Measurements from ENCODE around the gene ENC1.

Gene ENC1

DNA sequence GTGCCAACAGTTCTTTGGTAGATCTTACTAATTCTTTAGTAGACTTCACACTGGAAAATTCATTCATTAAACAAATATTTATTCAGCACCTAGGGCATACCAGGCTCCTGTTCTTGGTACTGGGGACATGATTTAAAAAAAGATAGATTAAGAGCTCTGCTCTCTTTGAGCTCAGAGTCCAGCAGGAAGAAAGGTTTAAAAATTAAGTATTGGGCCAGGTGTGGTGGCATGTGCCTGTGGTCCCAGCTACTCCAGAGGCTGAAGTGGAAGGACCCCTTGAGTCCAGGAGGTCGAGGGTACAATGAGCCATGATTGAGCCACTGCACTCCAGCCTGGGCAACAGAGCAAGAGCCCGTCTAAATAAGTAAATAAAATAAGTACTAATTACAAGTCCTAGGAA is 41.4 kb downstream of the ENC1 start:
- no peak for DNase-seq

DNA sequence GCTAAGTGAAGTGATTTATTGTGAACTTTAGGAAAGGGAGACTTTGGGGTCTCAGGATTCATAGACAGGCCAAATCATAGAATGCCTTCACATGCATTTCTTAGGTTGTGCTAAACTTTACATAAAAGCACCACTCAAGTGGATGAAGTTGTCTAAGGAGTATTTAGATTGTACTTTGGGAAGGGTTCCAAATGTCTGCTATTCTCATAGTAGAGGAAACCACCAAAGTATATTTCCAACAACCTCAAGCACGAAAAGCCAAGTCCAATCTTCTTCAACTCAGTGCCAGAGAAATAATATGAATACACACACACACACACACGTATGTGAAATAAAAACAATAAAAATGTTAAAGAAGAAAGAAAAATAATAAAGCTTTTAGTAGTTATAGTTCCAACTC is 41.8 kb downstream of the ENC1 start:
- DNase-seq, result no peak

DNA sequence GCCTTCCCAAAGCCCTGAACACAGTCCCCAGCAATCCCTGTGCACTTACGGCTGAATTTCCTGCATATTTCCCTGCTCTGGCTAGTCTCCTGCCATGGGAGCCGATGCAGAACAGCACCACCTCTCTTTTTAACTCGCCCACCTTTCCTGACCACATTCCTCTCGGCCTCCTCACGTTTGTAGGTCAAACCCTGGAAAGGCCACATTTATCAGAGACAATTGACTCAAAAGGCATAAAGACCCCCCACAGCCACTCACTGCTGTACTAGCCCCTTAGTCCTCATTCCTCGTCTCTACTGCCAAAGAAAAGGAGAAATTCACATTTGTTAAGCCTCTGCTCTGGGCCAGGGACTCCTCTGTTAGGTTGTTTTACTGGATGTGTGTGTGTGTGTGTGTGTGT is 43.6 kb downstream of the ENC1 start:
- no peak for DNase-seq

DNA sequence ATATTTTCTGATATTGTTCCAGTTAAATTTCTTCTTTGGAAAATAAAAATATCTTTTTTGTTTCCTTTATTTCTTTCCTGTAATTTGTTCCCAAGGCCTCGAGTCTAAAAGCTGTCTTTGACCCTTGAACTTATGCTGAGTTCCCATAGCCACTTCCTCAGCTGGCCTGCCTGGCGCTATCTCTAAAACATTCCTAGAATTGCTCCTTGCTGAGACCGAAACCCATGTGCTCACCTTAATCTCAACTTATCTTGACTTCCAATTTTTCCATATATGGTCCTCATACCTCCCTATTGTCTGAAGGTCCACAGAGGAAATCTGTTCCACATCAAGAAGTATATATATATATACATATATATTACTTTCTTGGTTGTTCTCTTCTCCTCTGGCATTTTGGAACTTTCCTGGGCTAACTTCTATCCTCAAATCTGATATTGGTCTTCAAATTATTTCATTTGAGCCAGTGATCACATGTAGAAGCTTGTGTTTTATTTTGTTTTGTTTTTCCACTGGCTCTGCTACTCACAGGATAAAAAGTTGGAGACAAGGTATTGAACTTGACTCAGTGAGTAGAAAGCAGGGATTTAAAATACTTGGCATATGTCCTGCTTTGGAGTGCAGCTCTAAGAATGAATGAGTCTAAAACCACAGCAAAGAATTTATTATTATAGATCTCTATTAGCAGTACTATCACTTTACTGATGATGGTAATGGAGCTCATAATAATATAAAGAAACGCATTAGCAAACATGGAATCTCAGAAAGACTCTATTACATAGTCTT is 45.2 kb downstream of the ENC1 start:
- no peak for DNase-seq

DNA sequence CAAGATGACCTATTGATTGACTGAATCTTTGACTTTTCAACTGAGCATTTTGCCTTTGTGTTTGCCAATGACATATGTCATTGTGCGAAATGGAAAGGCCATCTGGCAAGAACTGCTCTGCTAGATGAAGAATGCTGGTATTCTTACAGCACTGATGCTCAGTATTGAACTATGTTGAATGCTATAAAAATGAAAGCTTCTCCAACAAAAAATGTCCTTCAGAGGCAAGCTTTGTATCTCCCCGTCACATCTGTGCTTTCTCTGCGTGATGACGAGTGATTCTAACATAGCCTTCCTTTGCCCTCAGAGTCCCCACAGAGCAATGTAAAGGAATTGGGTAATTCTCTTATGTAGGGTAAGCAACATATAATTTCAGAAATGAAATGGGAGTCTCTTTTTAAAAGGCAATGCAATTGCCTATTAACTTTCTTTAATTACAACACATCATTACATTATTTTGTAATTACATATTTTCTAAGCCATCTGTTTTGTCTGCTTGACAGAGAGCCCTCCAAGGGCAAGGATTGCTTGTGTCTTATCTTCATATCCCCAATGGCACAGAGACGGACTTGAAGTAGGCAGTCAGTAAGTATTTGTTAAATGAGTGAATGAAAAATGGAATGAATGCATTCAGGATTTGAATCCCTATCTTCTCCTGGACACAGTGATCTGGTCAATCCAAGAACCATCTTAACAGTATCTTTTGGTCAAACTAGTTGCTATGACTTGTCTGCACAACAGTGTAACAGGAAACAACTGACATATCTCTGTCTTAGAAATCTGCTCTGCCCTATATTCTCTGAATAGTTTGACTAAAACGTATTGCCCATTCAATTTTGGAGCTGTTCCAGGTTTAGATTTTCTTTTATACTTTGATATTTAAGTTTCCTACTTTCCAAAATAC is 46.1 kb downstream of the ENC1 start:
- DNase-seq, result no peak

DNA sequence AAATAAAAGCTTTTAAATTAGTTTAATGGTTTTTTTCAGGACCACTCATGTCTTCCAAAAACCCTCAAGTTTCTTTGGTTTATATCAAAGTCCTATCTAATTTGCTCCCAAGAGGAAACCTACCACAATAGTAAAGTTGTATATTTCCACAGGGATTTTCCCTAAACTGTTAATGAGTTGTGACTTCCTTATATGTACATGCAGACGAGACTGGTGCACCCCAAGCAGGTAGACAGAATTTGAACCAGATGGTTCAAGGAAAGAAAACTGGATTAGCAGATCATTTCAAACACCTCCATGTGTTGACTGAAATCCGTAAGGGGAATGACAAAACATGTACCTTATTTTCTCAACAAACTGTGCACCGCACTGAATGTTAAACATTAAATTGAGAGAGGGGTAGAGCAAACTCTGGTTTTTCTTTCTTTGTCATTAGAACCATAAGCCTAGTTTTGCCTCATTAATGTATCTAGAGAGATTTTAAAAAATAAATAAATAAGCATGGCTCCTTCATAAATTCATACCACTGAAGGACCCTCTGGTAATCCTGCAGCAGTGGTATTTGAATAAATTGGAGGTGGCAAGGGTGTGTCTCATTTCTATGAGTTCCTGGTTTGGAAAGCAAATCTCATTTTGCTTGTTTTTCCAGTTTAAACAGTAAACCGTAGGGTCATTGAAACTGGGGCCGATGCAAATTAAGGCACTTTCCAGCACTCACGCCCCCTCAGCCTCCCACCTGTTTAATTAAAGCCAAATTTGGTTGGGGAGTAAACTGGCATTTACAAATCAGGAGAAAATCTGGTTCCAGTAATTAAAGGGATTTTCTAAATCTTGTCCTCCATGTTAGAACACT is 51.1 kb downstream of the ENC1 start:
- DNase-seq, result no peak

DNA sequence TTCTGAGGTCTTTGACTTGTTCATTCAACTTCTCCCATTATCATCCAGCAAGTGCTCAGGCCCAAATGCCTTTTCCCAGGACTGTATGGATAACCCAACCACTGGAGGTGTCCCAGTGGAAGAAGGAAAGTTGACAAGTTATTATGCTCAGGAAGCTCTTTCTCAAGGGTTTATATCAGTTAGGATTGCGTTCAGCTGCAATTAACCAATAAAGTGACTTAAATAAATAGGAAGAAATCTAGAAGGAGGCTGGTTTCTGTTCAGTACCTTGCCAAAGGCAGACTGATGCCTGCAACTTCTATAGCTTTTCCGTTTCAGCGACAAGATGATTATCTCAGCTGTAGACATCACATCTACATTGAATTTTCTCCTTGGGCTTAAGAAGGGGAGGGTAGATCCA is 52.1 kb downstream of the ENC1 start:
- no peak for DNase-seq

- DNase-seq, result no peak
Observed at GRCh38 chr5:74587890-74588289, 52.6 kb downstream of the ENC1 start.

GRCh38 chr5:74587300-74587699 is 53.2 kb downstream of the ENC1 start:
- DNase-seq, result no peak

- DNase-seq, result no peak
Observed at GRCh38 chr5:74586856-74587255, 53.7 kb downstream of the ENC1 start.

GRCh38 chr5:74582853-74583252 is 57.7 kb downstream of the ENC1 start:
- no peak for DNase-seq

- DNase-seq, result no peak
Observed at GRCh38 chr5:74581988-74582365, 58.6 kb downstream of the ENC1 start.

DNA sequence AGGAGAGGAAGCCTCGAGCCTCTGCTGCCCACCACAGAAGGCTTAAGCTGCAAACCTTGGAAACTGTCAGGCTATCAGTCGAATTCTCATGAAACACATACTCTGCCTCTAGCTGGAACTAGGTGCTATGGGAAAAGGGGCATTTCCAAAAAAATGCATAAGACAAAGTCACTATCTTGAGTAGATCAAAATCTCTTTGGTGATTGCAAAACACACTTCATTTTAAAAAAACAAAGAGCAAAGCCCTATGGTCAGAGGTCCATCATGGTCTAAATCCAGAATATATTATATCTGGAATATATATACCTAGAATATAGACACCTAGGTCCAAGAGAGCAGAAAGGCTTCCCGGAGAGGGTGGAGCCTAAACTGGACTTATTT is 59.8 kb downstream of the ENC1 start:
- DNase-seq, result no peak

DNA sequence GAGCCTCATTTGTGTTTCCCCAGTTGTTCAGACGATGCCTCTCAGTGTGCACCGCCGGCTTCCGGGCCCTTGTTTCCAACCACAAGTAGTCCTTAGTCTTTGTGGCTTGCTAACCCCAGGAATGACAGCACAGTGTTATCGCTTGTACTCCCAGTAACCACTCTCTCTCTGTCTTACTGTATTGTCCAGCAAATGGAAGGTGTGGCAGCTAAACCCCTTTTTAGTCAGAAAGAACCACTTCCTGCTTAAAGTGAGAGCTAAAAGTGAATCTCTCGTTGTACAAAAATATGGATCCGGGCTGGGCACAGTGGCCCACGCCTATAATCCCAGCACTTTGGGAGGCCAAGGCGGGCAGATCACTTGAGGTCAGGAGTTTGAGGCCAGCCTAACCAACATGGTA is 61.3 kb downstream of the ENC1 start:
- DNase-seq, result peak; percentile 6

DNA sequence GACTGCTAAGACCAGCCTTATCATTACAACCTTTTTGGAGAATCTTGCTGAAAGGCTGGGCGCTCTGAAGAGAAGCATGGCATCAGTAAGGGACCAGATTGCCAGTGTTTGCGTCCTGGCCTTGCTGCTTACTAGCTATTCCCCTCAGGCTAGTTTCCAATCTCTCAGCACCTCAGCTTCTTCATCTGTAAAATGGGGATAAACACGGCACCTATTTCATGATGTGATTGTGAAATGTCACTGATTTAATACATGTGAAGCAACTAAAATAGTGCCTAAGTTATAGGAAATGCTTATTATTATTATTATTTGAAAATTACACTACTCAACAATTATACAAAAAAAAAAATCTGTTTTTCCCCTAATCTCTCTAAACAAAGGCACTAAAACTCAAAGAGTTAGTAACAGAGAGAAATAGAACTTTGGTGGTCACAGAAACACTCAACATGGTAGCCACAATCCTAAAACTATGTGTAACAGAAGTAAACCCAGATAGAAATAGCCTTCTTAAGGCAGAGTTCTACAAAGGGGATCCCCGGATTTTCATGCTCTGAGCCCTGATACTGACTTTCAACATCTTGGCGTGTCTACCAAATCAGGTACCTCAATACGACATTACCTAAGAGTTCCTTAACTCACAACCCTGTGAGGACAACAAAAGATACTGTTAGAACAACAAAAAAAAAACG is 62.0 kb downstream of the ENC1 start:
- DNase-seq, result no peak
